ENCODE results near the gene TIGD7. TPM values are rescaled to one million over a fixed set of nuclear protein-coding genes. Genes with fewer than 3 reads are reported as not detected.

Gene TIGD7
- total RNA-seq (2014; rRNA removed; shearing (Covaris generic)) = not detected in 2 replicates

GRCh38 chr16:3305109-3306068, at the start of gene TIGD7, which contains the start of gene ZNF75A:
Gene TIGD7, minus strand, starts transcription at chr16:3305430. Its CDS starts 4,816 bp downstream, at chr16:3300614.
Gene ZNF75A, plus strand, starts transcription at chr16:3305497. Its CDS starts 2,932 bp downstream, at chr16:3308429.
- DNase-seq (ENCODE audit: low spot score) = no peak

- no peak for DNase-seq (ENCODE audit: low spot score)
Observed at GRCh38 chr16:3349175-3349574, 43.9 kb upstream of the TIGD7 start.

GRCh38 chr16:3348547-3349167, 43.4 kb upstream of the TIGD7 start:
- no peak for DNase-seq (ENCODE audit: low spot score)

GRCh38 chr16:3347586-3347985, 42.4 kb upstream of the TIGD7 start:
- DNase-seq (ENCODE audit: low spot score) = no peak

GRCh38 chr16:3346041-3346440, 40.8 kb upstream of the TIGD7 start:
- no peak for DNase-seq (ENCODE audit: low spot score)

- no peak for DNase-seq (ENCODE audit: low spot score)
Observed at GRCh38 chr16:3328643-3329042, 23.4 kb upstream of the TIGD7 start.

GRCh38 chr16:3328104-3328503, 22.9 kb upstream of the TIGD7 start:
- no peak for DNase-seq (ENCODE audit: low spot score)

- no peak for DNase-seq (ENCODE audit: low spot score)
Observed at GRCh38 chr16:3327514-3327913, 22.3 kb upstream of the TIGD7 start.

- DNase-seq (ENCODE audit: low spot score) = no peak
Observed at GRCh38 chr16:3321816-3322215, 16.6 kb upstream of the TIGD7 start.

GRCh38 chr16:3317315-3317999, 12.2 kb upstream of the TIGD7 start:
- DNase-seq (ENCODE audit: low spot score) = no peak

- DNase-seq (ENCODE audit: low spot score) = no peak
Observed at GRCh38 chr16:3311496-3311895, 6.3 kb upstream of the TIGD7 start.

- no peak for DNase-seq (ENCODE audit: low spot score)
Observed at GRCh38 chr16:3306078-3306477, 848 bp upstream of the TIGD7 start.

GRCh38 chr16:3304370-3304769, 860 bp downstream of the TIGD7 start:
- DNase-seq (ENCODE audit: low spot score) = no peak

GRCh38 chr16:3295783-3296182, 9.4 kb downstream of the TIGD7 start:
- DNase-seq (ENCODE audit: low spot score) = no peak

GRCh38 chr16:3295209-3295608, 10.0 kb downstream of the TIGD7 start:
- no peak for DNase-seq (ENCODE audit: low spot score)

- no peak for DNase-seq (ENCODE audit: low spot score)
Observed at GRCh38 chr16:3292604-3293003, 12.6 kb downstream of the TIGD7 start.

GRCh38 chr16:3289998-3290673, 15.1 kb downstream of the TIGD7 start:
- no peak for DNase-seq (ENCODE audit: low spot score)

GRCh38 chr16:3285131-3285530, 20.1 kb downstream of the TIGD7 start:
- no peak for DNase-seq (ENCODE audit: low spot score)

GRCh38 chr16:3283543-3284447, 21.4 kb downstream of the TIGD7 start:
- DNase-seq (ENCODE audit: low spot score) = peak; percentile 19
